Thyroid gland (tissue), 4 donors: ENCODE measurements around the gene LRCOL1.

Experiments used
- POLR2A ChIP-seq, 2 donors: fragments of 450-650 bp; IDR thresholded peaks; one replicate each; pipeline ENCODE4 v1.6.1; 2017; ENCODE audit warnings: antibody characterized with exemption in 2 of 2, mild to moderate bottlenecking in 2 of 2, moderate library complexity in 1 of 2
- TF ChIP-seq, protein P1 (sequence below), 6 experiments: fragments of 200-600 bp in 3 of 6; fragments of 450-650 bp in 3 of 6; sonication (generic) in 3 of 6; IDR thresholded peaks; one replicate each; pipeline ENCODE4 v1.5.1; 2016 to 2019; ENCODE audit warnings: antibody characterized with exemption in 6 of 6, mild to moderate bottlenecking in 2 of 6, inconsistent platforms in 1 of 6, moderate library complexity in 1 of 6

DNA sequence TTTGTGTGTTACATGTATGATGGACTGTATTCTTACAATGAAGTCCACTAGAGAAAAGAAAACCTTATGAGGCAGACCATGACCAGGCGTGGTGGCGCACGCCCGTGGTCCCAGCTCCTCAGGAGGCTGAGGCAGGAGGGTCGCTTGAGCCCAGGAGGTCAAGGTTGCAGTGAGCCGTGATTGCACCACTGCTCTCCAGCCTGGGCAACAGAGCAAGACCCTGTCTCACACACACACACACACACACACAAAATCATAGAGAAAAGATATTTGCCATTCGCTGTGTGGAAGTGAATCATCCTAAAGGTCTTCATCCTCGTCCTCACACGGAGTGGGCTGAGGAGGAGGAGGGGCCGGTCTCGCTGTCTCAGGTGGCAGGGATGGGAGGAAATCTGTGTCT, 32.3 kb downstream of the LRCOL1 start:
- TF ChIP-seq, protein P1, sequence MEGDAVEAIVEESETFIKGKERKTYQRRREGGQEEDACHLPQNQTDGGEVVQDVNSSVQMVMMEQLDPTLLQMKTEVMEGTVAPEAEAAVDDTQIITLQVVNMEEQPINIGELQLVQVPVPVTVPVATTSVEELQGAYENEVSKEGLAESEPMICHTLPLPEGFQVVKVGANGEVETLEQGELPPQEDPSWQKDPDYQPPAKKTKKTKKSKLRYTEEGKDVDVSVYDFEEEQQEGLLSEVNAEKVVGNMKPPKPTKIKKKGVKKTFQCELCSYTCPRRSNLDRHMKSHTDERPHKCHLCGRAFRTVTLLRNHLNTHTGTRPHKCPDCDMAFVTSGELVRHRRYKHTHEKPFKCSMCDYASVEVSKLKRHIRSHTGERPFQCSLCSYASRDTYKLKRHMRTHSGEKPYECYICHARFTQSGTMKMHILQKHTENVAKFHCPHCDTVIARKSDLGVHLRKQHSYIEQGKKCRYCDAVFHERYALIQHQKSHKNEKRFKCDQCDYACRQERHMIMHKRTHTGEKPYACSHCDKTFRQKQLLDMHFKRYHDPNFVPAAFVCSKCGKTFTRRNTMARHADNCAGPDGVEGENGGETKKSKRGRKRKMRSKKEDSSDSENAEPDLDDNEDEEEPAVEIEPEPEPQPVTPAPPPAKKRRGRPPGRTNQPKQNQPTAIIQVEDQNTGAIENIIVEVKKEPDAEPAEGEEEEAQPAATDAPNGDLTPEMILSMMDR (IDR thresholded peaks at IDR 0.05) = no peak
- TF ChIP-seq POLR2A (IDR thresholded peaks at IDR 0.05) = no peak
